HepG2 (cell line): ENCODE measurements around the gene TNFRSF6B. TPM values are rescaled to one million over a fixed set of nuclear protein-coding genes. Genes with fewer than 3 reads are reported as not detected.
A peak's percentile ranks its signal among the peaks of the same experiment; 100 is the strongest.

Experiments used
- ARNTL ChIP-seq: sonication (generic); formaldehyde crosslinking; IDR thresholded peaks from 2 replicates; pipeline ENCODE4 v1.4.0; 2020; ENCODE audit warnings: mild to moderate bottlenecking, missing genetic modification reagents
- DR1 ChIP-seq: sonication (generic); formaldehyde crosslinking; IDR thresholded peaks from 2 replicates; pipeline ENCODE4 v1.8.0; 2021; ENCODE audit warnings: mild to moderate bottlenecking, missing genetic modification reagents, inconsistent platforms
- FOXA3 ChIP-seq: IDR thresholded peaks from 2 replicates; pipeline ENCODE4 v1.6.1; 2016; ENCODE audit warnings: missing genetic modification reagents, missing compliant biosample characterization
- GLI4 ChIP-seq: sonication (generic); formaldehyde crosslinking; IDR thresholded peaks from 2 replicates; pipeline ENCODE4 v1.5.1; 2020; ENCODE audit warnings: missing genetic modification reagents, mild to moderate bottlenecking, moderate library complexity, borderline replicate concordance
- GMEB1 ChIP-seq: sonication (generic); formaldehyde crosslinking; IDR thresholded peaks from 2 replicates; pipeline ENCODE4 v1.5.1; 2020; ENCODE audit warnings: missing genetic modification reagents, mild to moderate bottlenecking, borderline replicate concordance
- HDAC6 ChIP-seq: fragments of 200-600 bp; sonication (generic); IDR thresholded peaks from 2 replicates; pipeline ENCODE4 v1.7.0; 2017; ENCODE audit warnings: mild to moderate bottlenecking, antibody characterized with exemption, low read length, low read depth
- HNRNPLL ChIP-seq: fragments of 200-400 bp; formaldehyde crosslinking; IDR thresholded peaks from 2 replicates; pipeline ENCODE4 v1.6.1; 2017; ENCODE audit warnings: mild to moderate bottlenecking, low read depth, low read length; ENCODE audit not compliant: poor library complexity, severe bottlenecking
- HOXA5 ChIP-seq: sonication (generic); formaldehyde crosslinking; IDR thresholded peaks from 2 replicates; pipeline ENCODE4 v1.4.0; 2020; ENCODE audit warnings: missing genetic modification reagents
- KDM2A ChIP-seq: sonication (generic); formaldehyde crosslinking; IDR thresholded peaks from 2 replicates; pipeline ENCODE4 v1.4.0; 2020; ENCODE audit warnings: low read depth, missing genetic modification reagents, borderline replicate concordance
- NAIF1 ChIP-seq: sonication (generic); formaldehyde crosslinking; IDR thresholded peaks from 2 replicates; pipeline ENCODE4 v1.5.0; 2020; ENCODE audit warnings: mild to moderate bottlenecking, missing genetic modification reagents, borderline replicate concordance
- SNAI1 ChIP-seq: sonication (generic); formaldehyde crosslinking; IDR thresholded peaks from 2 replicates; pipeline ENCODE4 v1.5.0; 2020; ENCODE audit warnings: mild to moderate bottlenecking, missing genetic modification reagents, borderline replicate concordance
- SSRP1 ChIP-seq: IDR thresholded peaks from 2 replicates; pipeline ENCODE4 v1.6.1; 2016; ENCODE audit warnings: control low read depth
- TCF7 ChIP-seq: sonication (generic); IDR thresholded peaks from 2 replicates; pipeline ENCODE4 v1.6.1; 2016; ENCODE audit warnings: antibody characterized with exemption, low read depth
- TRAFD1 ChIP-seq: sonication (generic); formaldehyde crosslinking; IDR thresholded peaks from 2 replicates; pipeline ENCODE4 v1.5.1; 2020; ENCODE audit warnings: missing genetic modification reagents, mild to moderate bottlenecking, borderline replicate concordance
- ZBTB2 ChIP-seq: sonication (generic); formaldehyde crosslinking; IDR thresholded peaks from 2 replicates; pipeline ENCODE4 v1.8.0; 2022; ENCODE audit warnings: low read depth, missing genetic modification reagents
- ZNF143 ChIP-seq: sonication (generic); formaldehyde crosslinking; IDR thresholded peaks from 2 replicates; pipeline ENCODE4 v1.4.0; 2020; ENCODE audit warnings: missing genetic modification reagents
- ZNF264 ChIP-seq: sonication (generic); formaldehyde crosslinking; IDR thresholded peaks from 2 replicates; pipeline ENCODE4 v1.4.0; 2020; ENCODE audit warnings: missing genetic modification reagents
- ZNF501 ChIP-seq: sonication (generic); formaldehyde crosslinking; IDR thresholded peaks from 2 replicates; pipeline ENCODE4 v1.5.1; 2020; ENCODE audit warnings: mild to moderate bottlenecking, moderate library complexity, missing genetic modification reagents
- ZNF510 ChIP-seq: sonication (generic); formaldehyde crosslinking; IDR thresholded peaks from 2 replicates; pipeline ENCODE4 v1.4.0; 2020; ENCODE audit warnings: low read depth, mild to moderate bottlenecking, missing genetic modification reagents
- ZNF552 ChIP-seq: sonication (generic); formaldehyde crosslinking; IDR thresholded peaks from 2 replicates; pipeline ENCODE4 v1.9.0; 2022; ENCODE audit warnings: missing genetic modification reagents, mild to moderate bottlenecking, borderline replicate concordance
- ZNF670 ChIP-seq: sonication (generic); formaldehyde crosslinking; IDR thresholded peaks from 2 replicates; pipeline ENCODE4 v1.8.0; 2022; ENCODE audit warnings: mild to moderate bottlenecking, missing genetic modification reagents, borderline replicate concordance
- ZNF737 ChIP-seq: sonication (generic); formaldehyde crosslinking; IDR thresholded peaks from 2 replicates; pipeline ENCODE4 v1.5.0; 2020; ENCODE audit warnings: missing genetic modification reagents, mild to moderate bottlenecking, borderline replicate concordance
- polyA plus RNA-seq, 8 experiments: library from polyadenylated mRNA; depleted of rRNA in 3 of 8; stranded (reverse) in 7 of 8; unstranded in 1 of 8; fragments of >200 nt; fragmentation: Illumina TruSeq in 4 of 8; extraction: Trizol in 4 of 8; gene quantifications; 2 replicates each; pipeline versions ENCODE4 v1.2.1 to v1.2.3, GENCODE V29; 2011 to 2016; ENCODE audit warnings: low read depth in 4 of 8, missing spikeins in 1 of 8, mixed read lengths in 1 of 8; ENCODE audit not compliant: insufficient read depth in 1 of 8
- total RNA-seq, 5 experiments: library from RNA; depleted of rRNA; stranded (reverse); fragments of >200 nt; fragmentation: Illumina TruSeq; extraction: Trizol; gene quantifications; 2 replicates each; pipeline ENCODE4 v1.2.3, GENCODE V29; 2016; ENCODE audit warnings: low read depth in 1 of 5
- TF ChIP-seq, protein P1 (sequence below): sonication (generic); formaldehyde crosslinking; IDR thresholded peaks from 2 replicates; pipeline ENCODE4 v1.4.0; 2020; ENCODE audit warnings: mild to moderate bottlenecking, low read depth, missing genetic modification reagents

Gene TNFRSF6B
- total and polyA plus RNA-seq, 2 of the 13 experiments (the other 11 are each of a cell fraction or from before 2014, with no cell fraction given) = 0.24 TPM; not detected in 1

GRCh38 chr20:63745961-63746731 lies 49.7 kb downstream of the TNFRSF6B start (continued):
- TF ChIP-seq KDM2A (CRISPR knock-in tag) (no peak; the same call in 1 of the 2 replicates), SSRP1 (CRISPR knock-in tag) (peak; percentile 92), GLI4 (CRISPR knock-in tag) (peak; percentile 69; the same call in 1 of the 2 replicates), ZNF264 (CRISPR knock-in tag) (no peak), ARNTL (CRISPR knock-in tag) (peak; percentile 75; the same call in 1 of the 2 replicates), HNRNPLL (no peak), SNAI1 (CRISPR knock-in tag) (peak; percentile 79; the same call in 1 of the 2 replicates), ZNF737 (no peak), DR1 (peak; percentile 53; the same call in 1 of the 2 replicates), TRAFD1 (CRISPR knock-in tag) (no peak; the same call in 1 of the 2 replicates), ZNF501 (CRISPR knock-in tag) (no peak; the same call in 1 of the 2 replicates), HOXA5 (CRISPR knock-in tag) (no peak), ZBTB2 (CRISPR knock-in tag) (no peak), GMEB1 (CRISPR knock-in tag) (0 out of 2 replicates have a peak, but pooled peaks have one; percentile 16), ZNF143 (CRISPR knock-in tag) (no peak), FOXA3 (CRISPR knock-in tag) (no peak), ZNF552 (CRISPR knock-in tag) (peak; percentile 25; the same call in 1 of the 2 replicates), HDAC6 (no peak), TCF7 (no peak), ZNF670 (CRISPR knock-in tag) (no peak), ZNF510 (CRISPR knock-in tag) (no peak), NAIF1 (CRISPR knock-in tag) (no peak)
- TF ChIP-seq, protein P1, sequence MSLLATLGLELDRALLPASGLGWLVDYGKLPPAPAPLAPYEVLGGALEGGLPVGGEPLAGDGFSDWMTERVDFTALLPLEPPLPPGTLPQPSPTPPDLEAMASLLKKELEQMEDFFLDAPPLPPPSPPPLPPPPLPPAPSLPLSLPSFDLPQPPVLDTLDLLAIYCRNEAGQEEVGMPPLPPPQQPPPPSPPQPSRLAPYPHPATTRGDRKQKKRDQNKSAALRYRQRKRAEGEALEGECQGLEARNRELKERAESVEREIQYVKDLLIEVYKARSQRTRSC (CRISPR knock-in tag) = no peak
